22Rv1 (cell line): ENCODE data around the gene FBXL4.

Source experiments
- H3K27ac ChIP-seq: fragments of 450-650 bp; 2 replicates; pipeline ENCODE4 v1.5.1; 2017
- ZFX ChIP-seq: fragments of 450-650 bp; IDR thresholded peaks from 2 replicates; pipeline ENCODE4 v1.6.1; 2017; ENCODE audit warnings: antibody characterized with exemption, borderline replicate concordance
- TF ChIP-seq, protein P1 (sequence below): fragments of 450-650 bp; IDR thresholded peaks from 2 replicates; pipeline ENCODE4 v1.5.1; 2017; ENCODE audit warnings: mild to moderate bottlenecking

FBXL4 gene

GRCh38 chr6:98980819-98981218 is 33.1 kb upstream of the FBXL4 start:
- TF ChIP-seq, protein P1, sequence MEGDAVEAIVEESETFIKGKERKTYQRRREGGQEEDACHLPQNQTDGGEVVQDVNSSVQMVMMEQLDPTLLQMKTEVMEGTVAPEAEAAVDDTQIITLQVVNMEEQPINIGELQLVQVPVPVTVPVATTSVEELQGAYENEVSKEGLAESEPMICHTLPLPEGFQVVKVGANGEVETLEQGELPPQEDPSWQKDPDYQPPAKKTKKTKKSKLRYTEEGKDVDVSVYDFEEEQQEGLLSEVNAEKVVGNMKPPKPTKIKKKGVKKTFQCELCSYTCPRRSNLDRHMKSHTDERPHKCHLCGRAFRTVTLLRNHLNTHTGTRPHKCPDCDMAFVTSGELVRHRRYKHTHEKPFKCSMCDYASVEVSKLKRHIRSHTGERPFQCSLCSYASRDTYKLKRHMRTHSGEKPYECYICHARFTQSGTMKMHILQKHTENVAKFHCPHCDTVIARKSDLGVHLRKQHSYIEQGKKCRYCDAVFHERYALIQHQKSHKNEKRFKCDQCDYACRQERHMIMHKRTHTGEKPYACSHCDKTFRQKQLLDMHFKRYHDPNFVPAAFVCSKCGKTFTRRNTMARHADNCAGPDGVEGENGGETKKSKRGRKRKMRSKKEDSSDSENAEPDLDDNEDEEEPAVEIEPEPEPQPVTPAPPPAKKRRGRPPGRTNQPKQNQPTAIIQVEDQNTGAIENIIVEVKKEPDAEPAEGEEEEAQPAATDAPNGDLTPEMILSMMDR, result no peak
- TF ChIP-seq ZFX, result no peak
- no peak overlapping the region for H3K27ac ChIP-seq

DNA sequence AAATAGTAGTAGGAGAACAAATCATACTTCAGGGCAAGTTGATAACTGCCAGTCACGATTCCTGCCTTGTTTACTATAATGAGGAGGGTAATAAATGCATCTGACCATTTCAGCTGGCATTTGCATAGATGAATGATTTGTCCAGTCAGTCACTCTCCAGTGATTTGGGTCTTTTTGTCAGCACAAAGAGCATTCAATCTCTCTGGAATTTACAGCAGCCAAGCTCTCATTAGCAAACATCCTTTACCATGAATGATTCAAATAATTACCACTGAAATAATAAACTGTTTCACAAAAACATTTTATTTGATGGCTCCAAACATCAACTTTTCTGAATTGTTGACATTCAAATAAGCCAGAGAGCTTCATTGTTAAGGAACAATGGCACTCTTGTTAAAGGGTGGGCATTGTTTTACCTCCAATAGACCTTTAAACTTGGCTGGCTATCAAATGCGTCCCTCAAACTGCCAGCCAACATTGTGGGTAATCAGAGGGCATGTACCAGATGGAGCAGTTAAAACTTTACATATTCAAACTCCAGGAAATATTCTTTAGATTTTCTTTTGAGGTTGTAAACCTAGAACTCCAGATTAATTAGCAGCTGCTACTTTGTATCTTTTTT is 30.0 kb upstream of the FBXL4 start:
- H3K27ac ChIP-seq, result no peak overlapping the region

DNA sequence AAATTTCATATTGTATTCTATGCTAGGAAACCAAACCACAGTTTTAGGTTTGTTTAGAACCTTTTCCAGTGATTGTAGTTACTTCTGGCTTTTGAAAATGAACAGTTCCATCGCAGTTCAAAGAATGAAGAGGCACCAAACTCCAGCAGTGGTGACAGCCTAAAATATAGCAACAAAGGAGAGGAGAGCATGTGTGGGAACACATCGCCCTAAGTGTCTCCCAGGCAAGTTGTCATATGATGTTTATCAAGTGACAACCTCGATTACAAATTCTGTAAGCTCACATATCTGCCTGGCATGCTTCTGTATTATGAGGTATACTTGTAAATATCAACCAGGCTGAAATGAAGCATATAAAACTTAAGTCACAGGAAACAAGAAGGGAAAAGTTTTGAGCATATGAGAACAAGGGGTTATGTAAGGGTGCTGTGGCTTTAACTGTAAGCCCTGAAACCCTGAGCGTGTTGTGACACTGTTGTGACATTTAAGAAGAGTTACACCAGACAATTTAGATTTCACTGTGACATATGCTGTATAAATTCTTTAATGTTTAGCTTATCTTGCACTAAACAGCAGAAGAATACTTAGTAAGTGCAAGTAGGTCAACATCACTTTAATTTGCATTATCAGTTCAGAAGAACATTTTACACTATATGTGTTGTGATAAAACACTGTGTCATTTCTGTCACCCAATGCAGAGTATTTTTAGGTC is 29.1 kb upstream of the FBXL4 start:
- no peak overlapping the region for H3K27ac ChIP-seq
- no peak for TF ChIP-seq ZFX
- TF ChIP-seq, protein P1, result no peak

More for the DNA sequence above, 30.0 kb upstream of the FBXL4 start:
- no peak for TF ChIP-seq ZFX
- TF ChIP-seq, protein P1, result no peak

GRCh38 chr6:98975421-98975820 is 27.7 kb upstream of the FBXL4 start:
- TF ChIP-seq, protein P1, result no peak
- TF ChIP-seq ZFX, result no peak

DNA sequence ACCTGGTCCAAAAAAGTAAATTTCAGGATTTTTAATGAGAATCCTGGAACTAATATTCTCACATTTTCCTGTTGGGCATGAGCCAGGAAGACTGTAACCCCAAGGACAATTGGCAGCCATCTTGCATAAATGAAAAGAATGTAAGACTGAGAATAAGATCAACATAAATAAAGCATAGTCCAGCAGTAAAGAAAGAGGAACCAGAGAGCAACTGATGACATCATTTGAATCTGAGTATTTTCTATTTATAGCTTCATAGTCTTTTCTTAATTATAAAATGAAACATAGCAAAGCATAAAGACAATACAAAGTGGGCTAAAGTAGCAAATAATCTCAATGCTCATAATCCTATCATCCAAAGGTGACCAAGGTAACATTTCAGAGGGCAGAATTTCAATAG is 26.6 kb upstream of the FBXL4 start:
- no peak overlapping the region for H3K27ac ChIP-seq
- TF ChIP-seq, protein P1, result no peak
- no peak for TF ChIP-seq ZFX

More at GRCh38 chr6:98975421-98975820, 27.7 kb upstream of the FBXL4 start:
- no peak overlapping the region for H3K27ac ChIP-seq

DNA sequence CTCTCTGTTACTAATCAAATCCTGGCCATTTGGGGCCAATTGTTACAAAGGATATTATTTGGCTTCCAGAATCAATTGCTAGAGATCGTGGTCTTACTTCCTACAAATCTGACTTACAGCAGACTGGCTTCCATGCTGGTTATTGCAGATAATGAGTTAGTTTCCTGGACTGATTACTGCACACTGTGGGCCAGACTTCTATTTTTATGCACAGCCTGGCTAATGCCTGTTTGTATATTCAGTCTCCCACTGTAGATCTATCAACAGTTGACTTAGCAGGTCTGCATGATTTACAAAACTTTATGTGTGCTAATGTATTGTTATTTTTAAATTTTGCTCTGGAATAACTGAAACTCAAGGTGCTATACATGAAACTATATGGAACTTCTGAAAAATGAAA is 25.8 kb upstream of the FBXL4 start:
- TF ChIP-seq ZFX, result no peak
- TF ChIP-seq, protein P1, result no peak
- no peak overlapping the region for H3K27ac ChIP-seq

GRCh38 chr6:98971303-98971702 is 23.6 kb upstream of the FBXL4 start:
- TF ChIP-seq, protein P1, result no peak
- TF ChIP-seq ZFX, result no peak
- H3K27ac ChIP-seq, result no peak overlapping the region
